Heart left ventricle (tissue), 16 donors: ENCODE data around the gene BRD9. TPM values are rescaled to one million over a fixed set of nuclear protein-coding genes. Genes with fewer than 3 reads are reported as not detected.
"Not testable (repeated sequence)": the region's sequence is repeated elsewhere in the genome, so short reads cannot be mapped to it uniquely, and the experiment has no call there.

Source experiments
- ATAC-seq, 4 donors: fragments of 200-7000 bp; cut with Tn5 transposase; one replicate each; pipeline ENCODE4 v1.9.1; 2020 to 2022; ENCODE audit warnings: moderate library complexity in 4 of 4, mild to moderate bottlenecking in 3 of 4, moderate number of reproducible peaks in 1 of 4
- DNase-seq, 5 donors: peaks; one replicate each; pipeline ENCODE4 v3.0.0-alpha.2; 2020
- H3K27ac ChIP-seq, 12 donors: fragments of 200-600 bp; sonication (generic) in 4 of 12; one replicate each; pipeline versions ENCODE4 v1.5.0 to v1.8.0; 2016 to 2022; ENCODE audit warnings: mild to moderate bottlenecking in 2 of 12
- H3K27me3 ChIP-seq, 9 donors: fragments of 200-600 bp; sonication (generic) in 2 of 9; one replicate each; pipeline versions ENCODE4 v1.5.1 to v1.8.0; 2016 to 2022; ENCODE audit warnings: mild to moderate bottlenecking in 3 of 9
- H3K36me3 ChIP-seq, 9 donors: fragments of 200-600 bp; sonication (generic) in 2 of 9; one replicate each; pipeline versions ENCODE4 v1.5.0 to v1.8.0; 2018 to 2022; ENCODE audit warnings: mild to moderate bottlenecking in 2 of 9
- H3K4me1 ChIP-seq, 12 donors: fragments of 200-600 bp; sonication (generic) in 4 of 12; one replicate each; pipeline versions ENCODE4 v1.5.0 to v1.8.0; 2016 to 2022; ENCODE audit warnings: mild to moderate bottlenecking in 3 of 12
- H3K4me3 ChIP-seq, 12 donors: fragments of 200-600 bp; sonication (generic) in 4 of 12; one replicate each; pipeline versions ENCODE4 v1.5.0 to v1.8.0; 2017 to 2022; ENCODE audit warnings: mild to moderate bottlenecking in 9 of 12, moderate library complexity in 4 of 12
- H3K9me3 ChIP-seq, 12 donors: fragments of 200-600 bp; sonication (generic) in 4 of 12; one replicate each; pipeline versions ENCODE4 v1.5.0 to v1.8.0; 2016 to 2022; ENCODE audit warnings: mild to moderate bottlenecking in 1 of 12
- CTCF ChIP-seq, 12 donors: fragments of 200-600 bp; sonication (generic) in 4 of 12; IDR thresholded peaks; one replicate each; pipeline versions ENCODE4 v1.5.0 to v1.8.0; 2018 to 2022; ENCODE audit warnings: antibody characterized with exemption in 12 of 12, mild to moderate bottlenecking in 5 of 12
- POLR2A ChIP-seq, 2 donors: fragments of 450-650 bp; IDR thresholded peaks; one replicate each; pipeline ENCODE4 v1.6.1; 2017; ENCODE audit warnings: antibody characterized with exemption in 2 of 2, mild to moderate bottlenecking in 2 of 2, moderate library complexity in 2 of 2
- WGBS, 4 donors: extraction: QIAGEN DNeasy Blood & Tissue Kit in 2 of 4; methylation state at CpG; one replicate each; pipeline versions ENCODE4 v1.1.5 to v1.1.7; 2013 to 2018; 5-methylcytosine and 5-hydroxymethylcytosine counted together
- intact Hi-C, 10 donors: fragments of 100-400 bp; cut with DNase I; formaldehyde crosslinking; loops; one replicate each; pipeline versions ENCODE4 v1.11.1 to v1.14.2; 2022
- polyA plus RNA-seq, 2 donors: library from polyadenylated mRNA; stranded (reverse); fragments of 200-250 nt; gene quantifications; one replicate each; pipeline ENCODE4 v1.2.3, GENCODE V29; 2013
- total RNA-seq, 9 donors: library from RNA; depleted of rRNA in 2 of 9; stranded (reverse); fragments of >200 nt in 2 of 9; fragmentation: NEBNext Ultra II Directional in 3 of 9; extraction: Animal tissue kit (Norgen Biotek cat#: 25700) in 3 of 9; gene quantifications; one replicate each; pipeline versions ENCODE4 v1.1.0 to v1.2.4, GENCODE V29; 2016 to 2023
- donor health status: ischemic (EF 13 %, LVEDD 7.1; RV severe dilation, severe dysfunction).
- donor health status: healthy with polysubstance abuse.
- donor health status: DM: no; HTN: yes; CAD: no.
- donor health status: DM: no; HTN: no; CAD: no.
- donor health status: ischemic (EF 25% LVEDD 6.9; RV normal size, moderate dysfunction).
- donor health status: ischemic (EF 25% LVEDD 5.7; RV mildly dilated, moderate dysfunction).
- donor health status: healthy.
- donor health status: DM: yes; HTN: yes; CAD: no.
- donor health status: ischemic (EF 35%, LVEDD 5.7; RV mildly dilated, moderate dysfunction).
- donor health status: nonischemic (EF 11% LVEDD 7.7; RV severe dilation, severe dysfunction).
- donor health status: DM: yes; HTN: yes; CAD: no.
- donor health status: PGD.
- donor health status: ischemic (EF 29% LVEDD 5.4; RV normal size, mild dysfunction).
- donor health status: nonischemic (EF 23%, LVEDD 6.1; RV moderate dilation, normal function).

Gene BRD9
- total and polyA plus RNA-seq, 11 donors: 17.5 to 32.1 (median 22.5) TPM

GRCh38 chr5:921456-922435 lies 29.1 kb upstream of the BRD9 start:
- DNase-seq: no peak
- 93 to 95% (median 95%) methylated on average over 9 of the region's 9 CpGs for WGBS, 4 donors
- no peaks in the 10 kb centered on the region for H3K36me3 ChIP-seq
- no peak overlapping the region for H3K27ac ChIP-seq
- H3K4me1 ChIP-seq: peaks cover 0 to 13% (median 7%) of the 10 kb centered on the region in 12 donors
- intact Hi-C loops: loop anchor here in 7 of 10 donors (2.0 to 10.0 kb wide), 6 partner anchors 83 to 726 kb away; partner anchors contain the start of gene NKD2 (in 2 of the 7)
- no peak for TF ChIP-seq POLR2A (IDR thresholded peaks at IDR 0.05)
- no peak for TF ChIP-seq CTCF (IDR thresholded peaks at IDR 0.05)
- peaks cover 0 to 27% (median 6%) of the 10 kb centered on the region in 9 donors for H3K27me3 ChIP-seq
- H3K9me3 ChIP-seq: peaks cover 0 to 5% (median 0%) of the 10 kb centered on the region in 12 donors
- ATAC-seq: no peak
- no peak overlapping the region for H3K4me3 ChIP-seq

DNA sequence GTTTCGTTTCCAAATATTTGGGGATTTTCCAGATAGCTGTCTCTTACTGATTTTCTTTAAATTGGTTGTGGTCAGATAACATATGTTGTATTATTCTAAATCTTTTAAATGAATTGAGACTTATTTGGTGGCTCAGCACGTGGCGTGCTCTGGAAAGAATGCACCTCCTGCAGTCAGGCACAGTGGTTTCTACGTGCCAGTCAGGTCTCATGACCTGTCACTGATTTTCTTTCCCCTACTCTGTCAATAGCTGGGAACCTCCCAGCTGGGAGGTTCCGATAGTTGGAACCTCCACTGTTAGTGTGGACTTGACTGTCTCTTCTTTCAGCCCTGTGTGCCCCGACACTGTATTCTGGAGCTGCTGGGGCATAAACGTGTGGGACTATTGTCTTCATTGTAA lies 27.7 kb upstream of the BRD9 start:
- Histone ChIP-seq H3K4me3 (no peak overlapping the region), H3K4me1 (peaks cover 0 to 6% (median 0%) of the 10 kb centered on the region in 12 donors), H3K27ac (no peak overlapping the region), H3K36me3 (no peaks in the 10 kb centered on the region), H3K27me3 (peaks cover 0 to 13% (median 3%) of the 10 kb centered on the region in 9 donors), H3K9me3 (peaks cover 0 to 5% (median 0%) of the 10 kb centered on the region in 12 donors)
- ATAC-seq (no peak), DNase-seq (no peak)
- 78 to 92% (median 83%) methylated on average over 7 of the region's 7 CpGs for WGBS, 4 donors
- TF ChIP-seq CTCF (IDR thresholded peaks at IDR 0.05) (no peak), POLR2A (IDR thresholded peaks at IDR 0.05) (no peak)
- intact Hi-C loops: loop anchor here in 6 of 10 donors (5.0 to 10.0 kb wide), 5 partner anchors 84 to 727 kb away; partner anchors contain the start of gene NKD2 (in 2 of the 6)

GRCh38 chr5:919356-920000 lies 26.9 kb upstream of the BRD9 start:
- H3K4me1 ChIP-seq: peaks cover 0 to 6% (median 0%) of the 10 kb centered on the region in 12 donors
- H3K9me3 ChIP-seq: peaks cover 0 to 5% (median 0%) of the 10 kb centered on the region in 12 donors
- DNase-seq (no peak), ATAC-seq (no peak)
- intact Hi-C loops: no loop called here
- no peaks in the 10 kb centered on the region for H3K36me3 ChIP-seq
- H3K4me3 ChIP-seq: no peak overlapping the region
- 82 to 94% (median 92%) methylated on average over 9 of the region's 9 CpGs for WGBS, 4 donors
- H3K27ac ChIP-seq: no peak overlapping the region
- no peak for TF ChIP-seq CTCF (IDR thresholded peaks at IDR 0.05)
- no peak for TF ChIP-seq POLR2A (IDR thresholded peaks at IDR 0.05)
- H3K27me3 ChIP-seq: peaks cover 0 to 4% (median 0%) of the 10 kb centered on the region in 9 donors

DNA sequence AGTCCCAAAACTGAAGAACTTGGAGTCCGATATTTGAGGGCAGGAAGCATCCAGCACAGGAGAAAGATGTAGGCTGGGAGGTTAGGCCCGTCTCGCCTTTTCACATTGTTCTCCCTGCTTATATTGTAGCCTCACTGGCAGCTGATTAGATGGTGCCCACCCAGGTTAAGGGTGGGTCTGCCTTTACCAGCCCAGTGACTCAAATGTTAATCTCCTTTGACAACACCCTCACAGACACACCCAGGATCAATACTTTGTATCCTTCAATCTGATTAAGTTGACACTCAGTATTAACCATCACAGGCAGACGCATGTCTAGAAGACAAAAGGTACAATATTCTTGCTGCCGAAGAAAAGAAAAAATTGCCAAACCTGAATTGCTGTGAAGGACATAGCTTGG lies 26.1 kb upstream of the BRD9 start:
- intact Hi-C loops, H3K9me3 ChIP-seq, ATAC-seq, H3K27ac ChIP-seq, H3K4me3 ChIP-seq, DNase-seq, H3K27me3 ChIP-seq, H3K36me3 ChIP-seq, H3K4me1 ChIP-seq: not testable (repeated sequence)
- WGBS, 4 donors: 95 to 100% (median 98%) methylated on average over 5 of the region's 5 CpGs
